Gastrocnemius medialis (tissue), 4 donors: ENCODE data around the gene HECTD4. TPM values are rescaled to one million over a fixed set of nuclear protein-coding genes. Genes with fewer than 3 reads are reported as not detected.

Experiments
- ATAC-seq, 2 donors: fragments of 150-250 bp; one replicate each; pipeline ENCODE4 v1.9.1; 2016
- DNase-seq, 2 donors: peaks; one replicate each; pipeline ENCODE4 v3.0.0-alpha.2; 2019
- H3K27ac ChIP-seq, 4 donors: fragments of 200-600 bp; sonication (generic); 1 replicate in 1 of 4; 2 replicates in 3 of 4; pipeline ENCODE4 v1.5.1; 2016 to 2018; ENCODE audit warnings: mild to moderate bottlenecking in 2 of 4, moderate library complexity in 1 of 4
- H3K27me3 ChIP-seq, 3 donors: fragments of 200-600 bp; sonication (generic) in 2 of 3; 1 replicate in 1 of 3; 2 replicates in 2 of 3; pipeline versions ENCODE4 v1.5.1 to v1.6.0; 2016 to 2019; ENCODE audit warnings: mild to moderate bottlenecking in 1 of 3, moderate library complexity in 1 of 3
- H3K36me3 ChIP-seq, 2 donors: fragments of 200-600 bp; sonication (generic) in 1 of 2; one replicate each; pipeline ENCODE4 v1.5.1; 2017 to 2018
- H3K4me1 ChIP-seq, 2 donors: fragments of 200-600 bp; sonication (generic) in 1 of 2; one replicate each; pipeline ENCODE4 v1.5.1; 2016 to 2017; ENCODE audit warnings: mild to moderate bottlenecking in 2 of 2
- H3K4me3 ChIP-seq, 4 donors: fragments of 200-600 bp; sonication (generic) in 3 of 4; 1 replicate in 1 of 4; 2 replicates in 3 of 4; pipeline ENCODE4 v1.5.1; 2016 to 2019; ENCODE audit warnings: mild to moderate bottlenecking in 2 of 4
- H3K9me3 ChIP-seq, 3 donors: fragments of 200-600 bp; sonication (generic) in 2 of 3; 1 replicate in 1 of 3; 2 replicates in 2 of 3; pipeline ENCODE4 v1.5.1; 2016 to 2019
- CTCF ChIP-seq, 5 experiments: fragments of 450-650 bp in 3 of 5; fragments of 200-600 bp in 2 of 5; sonication (generic) in 2 of 5; IDR thresholded peaks in 4 of 5; conservative IDR thresholded peaks in 1 of 5; 1 replicate in 4 of 5; 2 replicates in 1 of 5; pipeline ENCODE4 v1.5.1; 2016 to 2019; ENCODE audit warnings: antibody characterized with exemption in 5 of 5, mild to moderate bottlenecking in 3 of 5, moderate library complexity in 3 of 5
- POLR2A ChIP-seq, 2 donors: fragments of 450-650 bp; IDR thresholded peaks; one replicate each; pipeline ENCODE4 v1.6.1; 2017; ENCODE audit warnings: antibody characterized with exemption in 2 of 2, mild to moderate bottlenecking in 2 of 2, moderate library complexity in 2 of 2
- in situ Hi-C, 4 donors: fragments of 200-750 bp; cut with MboI; loops; one replicate each; pipeline versions ENCODE4 v1.15.0 to v1.8.0; 2017; ENCODE audit warnings: low sequenced_read_pairs in 4 of 4
- intact Hi-C: fragments of 100-400 bp; cut with DNase I; formaldehyde crosslinking; loops from one replicate; pipeline ENCODE4 v1.15.1; 2023; ENCODE audit warnings: low total_unique reads
- total RNA-seq, 4 donors: library from RNA; depleted of rRNA; stranded (reverse); fragments of >200 nt; gene quantifications; one replicate each; pipeline versions ENCODE4 v1.1.0 to v1.2.3, GENCODE V29; 2016

Gene HECTD4
- total RNA-seq, 4 donors from 2014 or later: 12.9 to 23.3 (median 16.8) TPM

GRCh38 chr12:112117685-112118084, 264.5 kb downstream of the HECTD4 start:
- H3K27ac ChIP-seq: no peak overlapping the region
- H3K4me3 ChIP-seq: no peak overlapping the region
- ATAC-seq (no peak), DNase-seq (no peak)
- in situ Hi-C loops (loop anchor here in 1 of 4 donors (25.0 kb wide), 1 partner anchor 295 kb away; the partner anchor contains the start of genes PTPN11 and RPL6), intact Hi-C loops (no loop called here)
- H3K4me1 ChIP-seq: peaks cover 7 to 16% of the 10 kb centered on the region in 2 donors
- no peaks in the 10 kb centered on the region for H3K9me3 ChIP-seq
- H3K27me3 ChIP-seq: no peaks in the 10 kb centered on the region
- H3K36me3 ChIP-seq: no peaks in the 10 kb centered on the region
- TF ChIP-seq POLR2A (IDR thresholded peaks at IDR 0.05) (no peak), CTCF (IDR thresholded peaks at IDR 0.05 in 4 of 5, conservative IDR thresholded peaks at IDR 0.05 in 1 of 5) (no peak)

- Histone ChIP-seq H3K27me3 (no peaks in the 10 kb centered on the region), H3K4me3 (peak overlapping the region in 3 of 4 donors; percentile 27 to 30 (median 28)), H3K36me3 (no peaks in the 10 kb centered on the region), H3K27ac (peak overlapping the region; percentile 61 to 81 (median 74)), H3K4me1 (peaks cover 7% of the 10 kb centered on the region in 2 donors), H3K9me3 (no peaks in the 10 kb centered on the region)
- no peak for TF ChIP-seq CTCF (IDR thresholded peaks at IDR 0.05 in 4 of 5, conservative IDR thresholded peaks at IDR 0.05 in 1 of 5)
- peak in 1 of 2 donors; percentile 13 for TF ChIP-seq POLR2A (IDR thresholded peaks at IDR 0.05)
- intact Hi-C loops: no loop called here
- DNase-seq (peak; percentile 36 to 71), ATAC-seq (peak; percentile 91 to 97)
- in situ Hi-C loops: loop anchor here in 1 of 4 donors (25.0 kb wide), 1 partner anchor 296 kb away; the partner anchor contains the start of genes PTPN11 and RPL6
These were observed 265.8 kb downstream of the HECTD4 start for GRCh38 chr12:112116232-112117060.

GRCh38 chr12:112115259-112116045, 266.8 kb downstream of the HECTD4 start:
- in situ Hi-C loops (loop anchor here in 1 of 4 donors (25.0 kb wide), 1 partner anchor 297 kb away; the partner anchor contains the start of genes PTPN11 and RPL6), intact Hi-C loops (no loop called here)
- no peak for ATAC-seq

More at GRCh38 chr12:112115259-112116045, 266.8 kb downstream of the HECTD4 start:
- Histone ChIP-seq H3K36me3 (no peaks in the 10 kb centered on the region), H3K4me3 (no peak overlapping the region), H3K27me3 (no peaks in the 10 kb centered on the region), H3K4me1 (peaks cover 7% of the 10 kb centered on the region in 2 donors), H3K9me3 (no peaks in the 10 kb centered on the region), H3K27ac (no peak overlapping the region)
- DNase-seq: no peak
- TF ChIP-seq CTCF (IDR thresholded peaks at IDR 0.05 in 4 of 5, conservative IDR thresholded peaks at IDR 0.05 in 1 of 5) (no peak), POLR2A (IDR thresholded peaks at IDR 0.05) (no peak)
